HG02571 (cell line): ENCODE measurements around the gene C2orf76.
"Not testable (repeated sequence)": the region's sequence is repeated elsewhere in the genome, so short reads cannot be mapped to it uniquely, and the experiment has no call there.

Experiments used
- ATAC-seq: cut with Tn5 transposase; IDR thresholded peaks from one replicate; pipeline ENCODE4 v1.9.1; 2021; ENCODE audit warnings: mild to moderate bottlenecking, moderate library complexity; ENCODE audit not compliant: unreplicated experiment

C2orf76 gene

GRCh38 chr2:119301413-119301812, 65.2 kb downstream of the C2orf76 start:
- ATAC-seq, result no peak

- ATAC-seq, result no peak
Measured at GRCh38 chr2:119295688-119296375, 70.8 kb downstream of the C2orf76 start.

GRCh38 chr2:119294671-119295070, 72.0 kb downstream of the C2orf76 start:
- no peak for ATAC-seq

GRCh38 chr2:119293900-119294299, 72.7 kb downstream of the C2orf76 start:
- no peak for ATAC-seq

- ATAC-seq, result no peak
Measured at GRCh38 chr2:119293254-119293653, 73.4 kb downstream of the C2orf76 start.

GRCh38 chr2:119292226-119292625, 74.4 kb downstream of the C2orf76 start:
- no peak for ATAC-seq

GRCh38 chr2:119291588-119292167, 75.0 kb downstream of the C2orf76 start:
- ATAC-seq, result no peak

GRCh38 chr2:119290859-119291587, 75.6 kb downstream of the C2orf76 start:
- ATAC-seq, result no peak

- ATAC-seq, result no peak
Measured at GRCh38 chr2:119289642-119290041, 77.0 kb downstream of the C2orf76 start.

GRCh38 chr2:119289093-119289492, 77.5 kb downstream of the C2orf76 start:
- no peak for ATAC-seq

- no peak for ATAC-seq
Measured at GRCh38 chr2:119288576-119288975, 78.1 kb downstream of the C2orf76 start.

GRCh38 chr2:119286661-119287060, 80.0 kb downstream of the C2orf76 start:
- ATAC-seq, result no peak

GRCh38 chr2:119283873-119284331, 82.7 kb downstream of the C2orf76 start:
- ATAC-seq, result no peak

- ATAC-seq, result no peak
Measured at GRCh38 chr2:119282996-119283511, 83.6 kb downstream of the C2orf76 start.

- ATAC-seq, result no peak
Measured at GRCh38 chr2:119282146-119282995, 84.3 kb downstream of the C2orf76 start.

- no peak for ATAC-seq
Measured at GRCh38 chr2:119280680-119281079, 86.0 kb downstream of the C2orf76 start.

GRCh38 chr2:119279666-119280065, 87.0 kb downstream of the C2orf76 start:
- no peak for ATAC-seq

- ATAC-seq, result no peak
Measured at GRCh38 chr2:119278946-119279345, 87.7 kb downstream of the C2orf76 start.

GRCh38 chr2:119278385-119278784, 88.2 kb downstream of the C2orf76 start:
- not testable (repeated sequence) for ATAC-seq

GRCh38 chr2:119276864-119277263, 89.8 kb downstream of the C2orf76 start:
- ATAC-seq, result no peak

GRCh38 chr2:119267604-119268003, 99.0 kb downstream of the C2orf76 start:
- ATAC-seq, result no peak
